Immature natural killer cell (primary cell): ENCODE measurements around the gene PIAS3. TPM values are rescaled to one million over a fixed set of nuclear protein-coding genes. Genes with fewer than 3 reads are reported as not detected.

Source experiments
- polyA plus RNA-seq, 3 donors: library from polyadenylated mRNA; unstranded; fragments of 300-500 nt; fragmentation: Illumina TruSeq; gene quantifications; one replicate each; pipeline ENCODE4 v1.2.3, GENCODE V29; 2021

Gene PIAS3
- polyA plus RNA-seq, 3 donors from 2014 or later = 9.3 to 27.1 (median 10.5) TPM

Other genes with a start within 250 kb of the PIAS3 start
- 1 to 10 TPM in 2 of 3 donors, not detected in 1; 1.5 to 2.5 TPM for gene PDZK1, start 151.7 kb downstream of the PIAS3 start, polyA plus RNA-seq
- gene CD160, start 139.6 kb downstream of the PIAS3 start, polyA plus RNA-seq = 100 to 1,000 TPM; 382 to 493 (median 435) TPM
- gene RNF115, start 35.0 kb downstream of the PIAS3 start, polyA plus RNA-seq = 1 to 10 TPM; 4.7 to 9.4 (median 8.3) TPM
- 10 to 100 TPM; 34.5 to 56.4 (median 45.6) TPM for gene POLR3C, start 34.9 kb downstream of the PIAS3 start, polyA plus RNA-seq
- 1 to 10 TPM in 2 of 3 donors, not detected in 1; 3.8 to 4.1 TPM for gene NUDT17, start 13.5 kb downstream of the PIAS3 start, polyA plus RNA-seq
- under 1 TPM; 0.40 to 0.93 (median 0.86) TPM for gene ANKRD35, start 26.8 kb upstream of the PIAS3 start, polyA plus RNA-seq
- gene ITGA10, start 51.0 kb upstream of the PIAS3 start, polyA plus RNA-seq = not detected
- 10 to 100 TPM; 40.2 to 73.0 (median 56.9) TPM for gene PEX11B, start 59.6 kb upstream of the PIAS3 start, polyA plus RNA-seq
- gene RBM8A, start 68.4 kb upstream of the PIAS3 start, polyA plus RNA-seq = 100 to 1,000 TPM; 175 to 256 (median 194) TPM
- gene LIX1L, start 98.9 kb upstream of the PIAS3 start, polyA plus RNA-seq = 10 to 100 TPM; 17.9 to 28.0 (median 20.7) TPM
- gene ANKRD34A, start 105.5 kb upstream of the PIAS3 start, polyA plus RNA-seq = under 1 TPM in 2 of 3 donors, not detected in 1; 0.11 to 0.55 TPM
- gene POLR3GL, start 105.6 kb upstream of the PIAS3 start, polyA plus RNA-seq = 100 to 1,000 TPM; 112 to 207 (median 119) TPM
- gene TXNIP, start 137.5 kb upstream of the PIAS3 start, polyA plus RNA-seq = 1,000 to 10,000 TPM; 3,408 to 4,367 (median 4,229) TPM
- not detected for gene HJV, start 162.7 kb upstream of the PIAS3 start, polyA plus RNA-seq